ENCODE measurements around the gene TXNL4A. TPM values are rescaled to one million over a fixed set of nuclear protein-coding genes. Genes with fewer than 3 reads are reported as not detected.
A peak's percentile ranks its signal among the peaks of the same experiment; 100 is the strongest.

The TXNL4A gene
- total RNA-seq, 2 experiments from 2014 or later, result 55.0 to 55.7 TPM

DNA sequence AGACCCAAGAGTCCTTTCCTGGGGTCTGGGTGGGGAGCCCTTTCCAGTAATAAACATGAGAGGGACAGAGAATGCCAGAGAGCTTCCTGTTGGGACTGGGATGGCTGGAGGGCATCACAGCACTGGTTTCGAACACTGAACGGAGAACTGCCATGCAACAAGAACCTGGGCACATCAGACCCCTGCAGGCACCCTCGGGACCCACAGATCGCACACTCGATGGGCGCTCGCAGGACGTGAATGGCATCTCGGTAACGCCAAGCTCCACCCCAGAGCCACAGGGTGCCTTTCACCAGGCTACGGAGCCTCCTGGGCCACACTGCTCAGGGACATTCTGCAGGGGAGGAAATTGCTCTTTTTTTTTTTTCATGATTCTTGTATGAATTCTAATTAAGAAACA lies 62.1 kb downstream of the TXNL4A start:
- POLR2A ChIA-PET, result no interaction called here
- no peaks in the 10 kb centered on the region for H3K27me3 ChIP-seq (ENCODE audit: control insufficient read depth in 1 of 2, insufficient read depth in 2 of 2, low read length in 2 of 2)
- H3K4me3 ChIP-seq (ENCODE audit: low read length), result no peak overlapping the region
- TF ChIP-seq CTCF (IDR thresholded peaks at IDR 0.05), result no peak
- CTCF ChIA-PET, result no interaction called here
- peaks cover 33% of the 10 kb centered on the region for H3K36me3 ChIP-seq (ENCODE audit: insufficient read depth, low read length)
- Mint-ChIP-seq H3K27me3 (no peaks in the 10 kb centered on the region), H3K4me1 (ENCODE audit: low read depth) (peaks cover 5% of the 10 kb centered on the region), H3K4me3 (no peak overlapping the region), H3K27ac (no peak overlapping the region), H3K36me3 (ENCODE audit: low read depth) (peaks cover 84% of the 10 kb centered on the region), H3K9me3 (peaks cover 12% of the 10 kb centered on the region)
- H3K4me1 ChIP-seq (ENCODE audit: insufficient read depth, low read length), result peaks cover 3% of the 10 kb centered on the region
- peak in 1 of 14 experiments; percentile 4 for DNase-seq
- ATAC-seq (ENCODE audit: poor library complexity), result no peak
- H3K9me3 ChIP-seq (ENCODE audit: control insufficient read depth in 1 of 2, insufficient read depth in 1 of 2, low read length in 2 of 2), result peaks cover 20 to 21% of the 10 kb centered on the region in 2 experiments
- H3K27ac ChIP-seq (ENCODE audit: low read depth in 1 of 2, low read length in 2 of 2), result no peak overlapping the region
- intact Hi-C loops (cut with DNase I, micrococcal nuclease), result no loop called here

DNA sequence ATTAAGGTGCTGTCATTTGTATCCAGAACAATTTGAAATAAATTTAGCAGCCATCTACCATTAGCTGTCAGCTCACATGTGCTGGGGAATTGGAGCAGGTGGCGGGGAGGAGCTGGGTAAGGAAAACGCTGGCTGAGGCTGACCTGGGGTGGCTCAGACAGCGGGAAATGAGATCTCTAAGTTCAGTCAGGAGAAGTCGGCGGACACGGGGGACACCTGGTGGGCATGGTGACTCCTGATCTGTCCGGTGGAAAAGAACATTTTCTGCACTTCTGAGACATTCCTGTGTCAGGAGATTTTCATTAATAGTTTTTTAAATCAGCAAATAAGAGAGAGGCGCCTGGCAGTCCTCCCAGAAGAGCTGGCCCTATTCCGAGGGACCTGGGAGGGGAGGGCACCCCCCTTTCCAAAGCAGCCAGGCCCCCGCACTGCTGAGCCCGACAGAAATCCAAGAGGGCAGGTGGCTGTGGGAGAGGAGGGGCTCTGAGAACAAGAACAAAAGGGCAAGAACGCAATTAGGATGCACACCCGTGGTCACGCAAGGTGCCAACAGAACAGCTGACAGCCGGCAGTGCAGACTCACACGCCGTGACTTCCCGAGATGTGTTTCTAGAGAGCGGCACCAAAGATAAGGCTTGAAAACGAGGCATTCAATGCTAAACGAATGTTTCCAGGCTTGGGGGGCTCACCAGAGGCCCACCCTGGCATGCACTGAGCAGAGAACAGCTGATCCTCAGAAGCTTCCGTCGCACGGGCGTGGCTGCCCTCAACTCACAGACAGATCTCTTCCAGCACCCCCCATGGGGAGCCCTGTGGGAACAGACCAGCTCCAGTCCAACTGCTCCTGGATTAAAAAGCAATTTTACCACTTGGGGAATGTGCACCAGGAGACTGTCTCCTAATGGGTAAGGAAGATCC lies 63.3 kb downstream of the TXNL4A start:
- Mint-ChIP-seq H3K9me3 (peaks cover 8% of the 10 kb centered on the region), H3K27me3 (no peaks in the 10 kb centered on the region), H3K36me3 (ENCODE audit: low read depth) (peaks cover 72% of the 10 kb centered on the region), H3K4me1 (ENCODE audit: low read depth) (peaks cover 3% of the 10 kb centered on the region), H3K4me3 (no peak overlapping the region), H3K27ac (no peak overlapping the region)
- intact Hi-C loops (cut with DNase I, micrococcal nuclease), result no loop called here
- CTCF ChIA-PET, result no interaction called here
- POLR2A ChIA-PET, result no interaction called here
- no peak for TF ChIP-seq CTCF (IDR thresholded peaks at IDR 0.05)
- Histone ChIP-seq H3K9me3 (ENCODE audit: control insufficient read depth in 1 of 2, insufficient read depth in 1 of 2, low read length in 2 of 2) (peaks cover 13 to 21% of the 10 kb centered on the region in 2 experiments), H3K27ac (ENCODE audit: low read depth in 1 of 2, low read length in 2 of 2) (no peak overlapping the region), H3K4me3 (ENCODE audit: low read length) (no peak overlapping the region), H3K36me3 (ENCODE audit: insufficient read depth, low read length) (peaks cover 33% of the 10 kb centered on the region), H3K27me3 (ENCODE audit: control insufficient read depth in 1 of 2, insufficient read depth in 2 of 2, low read length in 2 of 2) (no peaks in the 10 kb centered on the region), H3K4me1 (ENCODE audit: insufficient read depth, low read length) (peaks cover 3% of the 10 kb centered on the region)
- DNase-seq (peak in 2 of 14 experiments; percentile 6 to 23), ATAC-seq (ENCODE audit: poor library complexity) (no peak)

DNA sequence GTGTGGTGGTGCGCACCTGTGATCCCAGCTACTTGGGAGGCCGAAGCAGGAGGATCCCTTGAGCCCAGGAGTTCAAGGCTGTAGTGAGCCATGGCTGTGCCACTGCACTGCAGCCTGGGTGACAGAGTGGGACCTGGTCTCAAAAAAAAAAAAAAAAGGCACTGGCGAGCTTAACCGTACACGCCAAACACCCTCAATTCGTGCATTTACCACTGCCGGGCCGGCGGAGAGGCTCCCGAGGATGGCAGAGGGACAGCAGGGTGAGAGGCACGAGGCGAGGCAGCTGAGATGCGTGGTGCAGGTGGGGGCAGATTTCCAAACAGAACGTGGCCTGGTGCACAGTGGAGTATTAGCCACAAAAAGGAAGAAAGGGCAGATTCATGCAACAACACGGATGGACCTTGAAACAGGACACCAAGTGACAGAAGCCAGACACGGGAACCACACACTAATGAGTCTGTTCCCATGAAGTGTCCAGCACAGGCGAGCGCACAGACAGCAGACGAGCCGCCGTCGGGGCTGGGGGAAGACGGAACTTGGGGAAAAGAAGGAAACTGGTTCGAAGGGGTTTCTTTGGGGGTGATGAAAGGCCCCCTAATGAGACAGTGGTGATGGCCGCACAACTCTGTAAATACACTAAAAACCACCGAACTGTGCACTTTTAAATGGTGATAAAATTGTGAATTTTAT lies 64.3 kb downstream of the TXNL4A start:
- H3K4me1 Mint-ChIP-seq (ENCODE audit: low read depth), result no peaks in the 10 kb centered on the region
- POLR2A ChIA-PET, result no interaction called here
- no peak for TF ChIP-seq CTCF (IDR thresholded peaks at IDR 0.05)
- peak in 1 of 14 experiments; percentile 2 for DNase-seq
- Histone ChIP-seq H3K27ac (ENCODE audit: low read depth in 1 of 2, low read length in 2 of 2) (no peak overlapping the region), H3K4me1 (ENCODE audit: insufficient read depth, low read length) (peaks cover 3% of the 10 kb centered on the region), H3K9me3 (ENCODE audit: control insufficient read depth in 1 of 2, insufficient read depth in 1 of 2, low read length in 2 of 2) (peaks cover 2 to 18% of the 10 kb centered on the region in 2 experiments), H3K36me3 (ENCODE audit: insufficient read depth, low read length) (peaks cover 24% of the 10 kb centered on the region), H3K27me3 (ENCODE audit: control insufficient read depth in 1 of 2, insufficient read depth in 2 of 2, low read length in 2 of 2) (no peaks in the 10 kb centered on the region), H3K4me3 (ENCODE audit: low read length) (no peak overlapping the region)
- H3K4me3 Mint-ChIP-seq, result no peak overlapping the region
- H3K27ac Mint-ChIP-seq, result no peak overlapping the region
- CTCF ChIA-PET, result no interaction called here
- intact Hi-C loops (cut with DNase I, micrococcal nuclease), result no loop called here
- ATAC-seq (ENCODE audit: poor library complexity), result no peak
- peaks cover 2% of the 10 kb centered on the region for H3K9me3 Mint-ChIP-seq
- no peaks in the 10 kb centered on the region for H3K27me3 Mint-ChIP-seq
- H3K36me3 Mint-ChIP-seq (ENCODE audit: low read depth), result peaks cover 62% of the 10 kb centered on the region

Measured in CD4-positive, alpha-beta T cell (primary cell).